ENCODE measurements around the gene ARHGAP19. TPM values are rescaled to one million over a fixed set of nuclear protein-coding genes. Genes with fewer than 3 reads are reported as not detected.
A peak's percentile ranks its signal among the peaks of the same experiment; 100 is the strongest.

Gene ARHGAP19
- polyA plus RNA-seq, 1 of the 3 experiments (the other 2 are of a cell fraction), result 3.8 TPM

GRCh38 chr10:97179731-97180362 is 112.6 kb downstream of the ARHGAP19 start (continued):
- TF ChIP-seq MAX (IDR thresholded peaks at IDR 0.05; ENCODE audit: low read depth), result no peak

- no peaks in the 10 kb centered on the region for H3K36me3 ChIP-seq (replicated peaks in 1 of 2; ENCODE audit: control insufficient read depth in 1 of 2, insufficient read depth in 2 of 2, low read length in 1 of 2)
- no peak overlapping the region; a peak in 1 of 4 replicates for H3K4me3 ChIP-seq (ENCODE audit: low read depth in 2 of 2, low read length in 1 of 2)
- 40% methylated on average over 5 of the region's 6 CpGs for WGBS (ENCODE audit: low lambda C conversion rate)
- H3F3A ChIP-seq (replicated peaks; ENCODE audit: insufficient read depth), result no peaks in the 10 kb centered on the region
- no peak for DNase-seq
- peaks cover 46% of the 10 kb centered on the region; the same call in 1 of the 2 replicates for H3K27me3 ChIP-seq (ENCODE audit: insufficient read depth)
- 0 out of 2 replicates have a peak, but pooled peaks have one; percentile 22 for TF ChIP-seq FOXJ3 (CRISPR knock-in tag; IDR thresholded peaks at IDR 0.05)
- no peak for TF ChIP-seq MXI1 (IDR thresholded peaks at IDR 0.05; ENCODE audit: low read depth, low read length)
- H2AFZ ChIP-seq (ENCODE audit: low read depth), result no peak overlapping the region
- H3K9ac ChIP-seq, result no peak overlapping the region
- no peaks in the 10 kb centered on the region for H3K9me3 ChIP-seq
- CTCF ChIA-PET, result interaction anchor here (0.5 to 27.2 kb wide), 26 partner anchors 9 to 1027 kb away, joined by 3 to 460 read pairs (median 5); no protein-coding TSS in a partner anchor
- no peaks in the 10 kb centered on the region for H3K79me2 ChIP-seq (ENCODE audit: insufficient read depth)
- H3K9me2 ChIP-seq, result no peaks in the 10 kb centered on the region
- H3K4me2 ChIP-seq, result peak overlapping the region; percentile 50; the same call in 1 of the 2 replicates
- H3K27ac ChIP-seq (ENCODE audit: low read depth in 2 of 2, low read length in 1 of 2), result peak overlapping the region in 1 of 2 experiments; percentile 97; a peak in 2 of 4 replicates
- no peaks in the 10 kb centered on the region for H4K20me1 ChIP-seq (ENCODE audit: insufficient read depth)
- POLR2A ChIA-PET, result no interaction called here
- peaks cover 0 to 65% of the 10 kb centered on the region in 2 experiments; a peak in 3 of 4 replicates for H3K4me1 ChIP-seq (ENCODE audit: control insufficient read depth in 1 of 2, insufficient read depth in 2 of 2, low read depth in 1 of 2, low read length in 1 of 2)
Observed at GRCh38 chr10:97179311-97179710, 113.1 kb downstream of the ARHGAP19 start.

- no peaks in the 10 kb centered on the region for H3F3A ChIP-seq (replicated peaks; ENCODE audit: insufficient read depth)
- H3K4me2 ChIP-seq, result no peak overlapping the region
- no peaks in the 10 kb centered on the region for H3K9me3 ChIP-seq
- peaks cover 0 to 61% of the 10 kb centered on the region in 2 experiments; a peak in 3 of 4 replicates for H3K4me1 ChIP-seq (ENCODE audit: control insufficient read depth in 1 of 2, insufficient read depth in 2 of 2, low read depth in 1 of 2, low read length in 1 of 2)
- CTCF ChIA-PET, result interaction anchor here (0.7 to 27.2 kb wide), 13 partner anchors 14 to 376 kb away, joined by 3 to 460 read pairs (median 4); no protein-coding TSS in a partner anchor
- H3K27ac ChIP-seq (ENCODE audit: low read depth in 2 of 2, low read length in 1 of 2), result peak overlapping the region in 1 of 2 experiments; percentile 97; a peak in 2 of 4 replicates
- no peak for TF ChIP-seq SIN3A (IDR thresholded peaks at IDR 0.05; ENCODE audit: borderline replicate concordance, low read depth, low read length)
- TF ChIP-seq FOSL2 (IDR thresholded peaks at IDR 0.05; ENCODE audit: borderline replicate concordance, low read depth), result no peak
- no peak for TF ChIP-seq NRF1 (IDR thresholded peaks at IDR 0.05; ENCODE audit: low read depth, low read length)
- peak; percentile 95 for TF ChIP-seq GATA2 (CRISPR knock-in tag; IDR thresholded peaks at IDR 0.05)
- no peak for TF ChIP-seq POLR2AphosphoS5 (IDR thresholded peaks at IDR 0.05; ENCODE audit: low read depth, low read length)
- peak; percentile 41; the same call in 1 of the 2 replicates for TF ChIP-seq TCF12 (IDR thresholded peaks at IDR 0.05)
- peak; percentile 88 for TF ChIP-seq RCOR1 (IDR thresholded peaks at IDR 0.05; ENCODE audit: low read length)
- TF ChIP-seq EP300 (IDR thresholded peaks at IDR 0.05; ENCODE audit: borderline replicate concordance in 1 of 2, low read depth in 1 of 2, low read length in 1 of 2), result peak in 1 of 2 experiments; percentile 93; a peak in 2 of 4 replicates
- peak; percentile 53; the same call in 1 of the 2 replicates for TF ChIP-seq USF2 (IDR thresholded peaks at IDR 0.05; ENCODE audit: borderline replicate concordance, low read depth, low read length)
- peak; percentile 68; the same call in 1 of the 2 replicates for TF ChIP-seq FOXJ3 (CRISPR knock-in tag; IDR thresholded peaks at IDR 0.05)
- peak; percentile 62 for TF ChIP-seq CHD2 (IDR thresholded peaks at IDR 0.05; ENCODE audit: low read length, partially characterized antibody)
- 0 out of 2 replicates have a peak, but pooled peaks have one; percentile 24 for TF ChIP-seq RFX5 (IDR thresholded peaks at IDR 0.05; ENCODE audit: low read length)
- TF ChIP-seq MXI1 (IDR thresholded peaks at IDR 0.05; ENCODE audit: low read depth, low read length), result peak; percentile 79; the same call in 1 of the 2 replicates
- peak; percentile 63; the same call in 1 of the 2 replicates for TF ChIP-seq USF1 (IDR thresholded peaks at IDR 0.05; ENCODE audit: borderline replicate concordance, low read depth)
- peak; percentile 72 for DNase-seq
- no peak overlapping the region for H2AFZ ChIP-seq (ENCODE audit: low read depth)
- POLR2A ChIA-PET, result no interaction called here
- no peaks in the 10 kb centered on the region for H3K79me2 ChIP-seq (ENCODE audit: insufficient read depth)
- H3K9me2 ChIP-seq, result no peaks in the 10 kb centered on the region
- H4K20me1 ChIP-seq (ENCODE audit: insufficient read depth), result no peaks in the 10 kb centered on the region
- H3K27me3 ChIP-seq (ENCODE audit: insufficient read depth), result peaks cover 39% of the 10 kb centered on the region; the same call in 1 of the 2 replicates
- H3K4me3 ChIP-seq (ENCODE audit: low read depth in 2 of 2, low read length in 1 of 2), result no peak overlapping the region
- H3K36me3 ChIP-seq (replicated peaks in 1 of 2; ENCODE audit: control insufficient read depth in 1 of 2, insufficient read depth in 2 of 2, low read length in 1 of 2), result no peaks in the 10 kb centered on the region
- H3K9ac ChIP-seq, result no peak overlapping the region
- 6% methylated on average over 5 of the region's 5 CpGs for whole genome bisulfite sequencing (ENCODE audit: low lambda C conversion rate)
Observed at GRCh38 chr10:97178074-97178473, 114.4 kb downstream of the ARHGAP19 start.
